GM23338 (cell line): ENCODE data around the gene TIA1.

ENCODE experiments used
- CREB1 ChIP-seq: fragments of 250-450 bp; sonication (Bioruptor Pico); IDR thresholded peaks from 2 replicates; pipeline ENCODE4 v1.5.0; 2020; ENCODE audit warnings: low read depth, mild to moderate bottlenecking, moderate library complexity
- EZH2 ChIP-seq: fragments of 200-600 bp; sonication (generic); IDR thresholded peaks from one replicate; pipeline ENCODE4 v1.8.0; 2017; ENCODE audit warnings: antibody characterized with exemption, mild to moderate bottlenecking, low read depth; ENCODE audit not compliant: unreplicated experiment
- TF ChIP-seq, protein P1 (sequence below): IDR thresholded peaks from 2 replicates; pipeline ENCODE4 v1.6.1; 2016; ENCODE audit warnings: antibody characterized with exemption
- TF ChIP-seq, protein P2 (sequence below), 2 experiments: fragments of 200-600 bp in 1 of 2; sonication (generic) in 1 of 2; conservative IDR thresholded peaks; 2 replicates each; pipeline versions ENCODE4 v1.5.1 to v1.6.1; 2016 to 2017; ENCODE audit warnings: antibody characterized with exemption in 2 of 2, low read depth in 2 of 2, mild to moderate bottlenecking in 2 of 2, moderate library complexity in 1 of 2
- TF ChIP-seq, protein P3 (sequence below): IDR thresholded peaks from one replicate; pipeline ENCODE4 v1.6.1; 2018; ENCODE audit warnings: antibody characterized with exemption; ENCODE audit not compliant: unreplicated experiment

DNA sequence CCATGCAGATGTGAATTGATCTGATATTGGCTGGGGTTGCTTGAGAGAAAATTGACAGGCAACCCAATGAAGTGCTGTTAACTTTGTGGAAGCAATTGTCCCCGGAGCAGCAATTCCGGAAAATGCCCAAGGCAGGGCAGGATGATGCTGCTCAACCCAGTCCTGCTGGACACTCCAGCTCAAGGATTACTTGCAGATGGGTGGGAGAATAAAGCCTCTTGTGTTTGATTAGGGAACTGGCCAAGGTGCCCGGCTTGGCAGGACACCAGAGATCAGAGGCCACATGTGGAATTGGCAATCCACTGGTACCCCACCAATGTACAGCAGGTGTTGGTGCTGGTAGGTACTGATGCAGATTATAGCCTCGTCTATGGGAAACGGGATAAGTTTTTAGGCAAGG, 45.3 kb downstream of the TIA1 start:
- TF ChIP-seq CREB1 (CRISPR knock-in tag) (no peak), EZH2 (no peak)
- TF ChIP-seq, protein P1, sequence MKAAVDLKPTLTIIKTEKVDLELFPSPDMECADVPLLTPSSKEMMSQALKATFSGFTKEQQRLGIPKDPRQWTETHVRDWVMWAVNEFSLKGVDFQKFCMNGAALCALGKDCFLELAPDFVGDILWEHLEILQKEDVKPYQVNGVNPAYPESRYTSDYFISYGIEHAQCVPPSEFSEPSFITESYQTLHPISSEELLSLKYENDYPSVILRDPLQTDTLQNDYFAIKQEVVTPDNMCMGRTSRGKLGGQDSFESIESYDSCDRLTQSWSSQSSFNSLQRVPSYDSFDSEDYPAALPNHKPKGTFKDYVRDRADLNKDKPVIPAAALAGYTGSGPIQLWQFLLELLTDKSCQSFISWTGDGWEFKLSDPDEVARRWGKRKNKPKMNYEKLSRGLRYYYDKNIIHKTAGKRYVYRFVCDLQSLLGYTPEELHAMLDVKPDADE: no peak
- TF ChIP-seq, protein P2, sequence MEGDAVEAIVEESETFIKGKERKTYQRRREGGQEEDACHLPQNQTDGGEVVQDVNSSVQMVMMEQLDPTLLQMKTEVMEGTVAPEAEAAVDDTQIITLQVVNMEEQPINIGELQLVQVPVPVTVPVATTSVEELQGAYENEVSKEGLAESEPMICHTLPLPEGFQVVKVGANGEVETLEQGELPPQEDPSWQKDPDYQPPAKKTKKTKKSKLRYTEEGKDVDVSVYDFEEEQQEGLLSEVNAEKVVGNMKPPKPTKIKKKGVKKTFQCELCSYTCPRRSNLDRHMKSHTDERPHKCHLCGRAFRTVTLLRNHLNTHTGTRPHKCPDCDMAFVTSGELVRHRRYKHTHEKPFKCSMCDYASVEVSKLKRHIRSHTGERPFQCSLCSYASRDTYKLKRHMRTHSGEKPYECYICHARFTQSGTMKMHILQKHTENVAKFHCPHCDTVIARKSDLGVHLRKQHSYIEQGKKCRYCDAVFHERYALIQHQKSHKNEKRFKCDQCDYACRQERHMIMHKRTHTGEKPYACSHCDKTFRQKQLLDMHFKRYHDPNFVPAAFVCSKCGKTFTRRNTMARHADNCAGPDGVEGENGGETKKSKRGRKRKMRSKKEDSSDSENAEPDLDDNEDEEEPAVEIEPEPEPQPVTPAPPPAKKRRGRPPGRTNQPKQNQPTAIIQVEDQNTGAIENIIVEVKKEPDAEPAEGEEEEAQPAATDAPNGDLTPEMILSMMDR (conservative IDR thresholded peaks at IDR 0.05; ENCODE audit: low read depth in 2 of 2): no peak
- TF ChIP-seq, protein P3, sequence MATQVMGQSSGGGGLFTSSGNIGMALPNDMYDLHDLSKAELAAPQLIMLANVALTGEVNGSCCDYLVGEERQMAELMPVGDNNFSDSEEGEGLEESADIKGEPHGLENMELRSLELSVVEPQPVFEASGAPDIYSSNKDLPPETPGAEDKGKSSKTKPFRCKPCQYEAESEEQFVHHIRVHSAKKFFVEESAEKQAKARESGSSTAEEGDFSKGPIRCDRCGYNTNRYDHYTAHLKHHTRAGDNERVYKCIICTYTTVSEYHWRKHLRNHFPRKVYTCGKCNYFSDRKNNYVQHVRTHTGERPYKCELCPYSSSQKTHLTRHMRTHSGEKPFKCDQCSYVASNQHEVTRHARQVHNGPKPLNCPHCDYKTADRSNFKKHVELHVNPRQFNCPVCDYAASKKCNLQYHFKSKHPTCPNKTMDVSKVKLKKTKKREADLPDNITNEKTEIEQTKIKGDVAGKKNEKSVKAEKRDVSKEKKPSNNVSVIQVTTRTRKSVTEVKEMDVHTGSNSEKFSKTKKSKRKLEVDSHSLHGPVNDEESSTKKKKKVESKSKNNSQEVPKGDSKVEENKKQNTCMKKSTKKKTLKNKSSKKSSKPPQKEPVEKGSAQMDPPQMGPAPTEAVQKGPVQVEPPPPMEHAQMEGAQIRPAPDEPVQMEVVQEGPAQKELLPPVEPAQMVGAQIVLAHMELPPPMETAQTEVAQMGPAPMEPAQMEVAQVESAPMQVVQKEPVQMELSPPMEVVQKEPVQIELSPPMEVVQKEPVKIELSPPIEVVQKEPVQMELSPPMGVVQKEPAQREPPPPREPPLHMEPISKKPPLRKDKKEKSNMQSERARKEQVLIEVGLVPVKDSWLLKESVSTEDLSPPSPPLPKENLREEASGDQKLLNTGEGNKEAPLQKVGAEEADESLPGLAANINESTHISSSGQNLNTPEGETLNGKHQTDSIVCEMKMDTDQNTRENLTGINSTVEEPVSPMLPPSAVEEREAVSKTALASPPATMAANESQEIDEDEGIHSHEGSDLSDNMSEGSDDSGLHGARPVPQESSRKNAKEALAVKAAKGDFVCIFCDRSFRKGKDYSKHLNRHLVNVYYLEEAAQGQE: no peak
